ENCODE results near the gene SAMHD1. TPM values are rescaled to one million over a fixed set of nuclear protein-coding genes. Genes with fewer than 3 reads are reported as not detected.
"Not testable (repeated sequence)": the region's sequence is repeated elsewhere in the genome, so short reads cannot be mapped to it uniquely, and the experiment has no call there.

Gene SAMHD1
- total and polyA plus RNA-seq, 2 donors from 2014 or later, result 13.7 to 94.1 TPM

DNA sequence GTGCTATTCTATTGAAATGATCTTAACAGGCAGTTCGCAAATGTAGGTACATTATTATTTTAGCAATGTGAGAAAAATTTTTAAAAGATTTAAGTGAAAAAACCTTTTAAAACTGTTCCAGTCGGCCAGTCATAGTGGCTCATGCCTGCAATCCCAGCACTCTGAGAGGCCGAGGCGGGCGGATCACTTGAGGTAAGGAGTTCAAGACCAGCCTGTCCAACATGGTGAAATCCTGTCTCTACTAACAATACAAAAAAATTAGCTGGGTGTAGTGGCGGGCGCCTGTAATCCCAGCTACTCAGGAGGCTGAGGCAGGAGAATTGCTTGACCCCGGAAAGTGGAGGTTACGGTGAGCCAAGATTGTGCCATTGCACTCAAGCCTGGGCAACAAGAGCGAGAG is 45.9 kb downstream of the SAMHD1 start:
- H3K36me3 ChIP-seq (ENCODE audit: control insufficient read depth in 2 of 3, insufficient read depth in 3 of 3, low read length in 3 of 3); H3K4me3 ChIP-seq (ENCODE audit: low read length in 3 of 3); H3K27me3 ChIP-seq (ENCODE audit: control insufficient read depth, insufficient read depth, low read length); H3K9me3 ChIP-seq (ENCODE audit: control insufficient read depth in 2 of 3, insufficient read depth in 1 of 3, low read length in 3 of 3); H3K9ac ChIP-seq (ENCODE audit: low read length in 3 of 3); intact Hi-C loops (cut with DNase I); DNase-seq; H3K27ac ChIP-seq (ENCODE audit: low read depth in 2 of 2, low read length in 2 of 2); H3K4me1 ChIP-seq (ENCODE audit: control insufficient read depth in 2 of 3, insufficient read depth in 2 of 3, low read depth in 1 of 3, low read length in 3 of 3); FAIRE-seq: not testable (repeated sequence)

DNA sequence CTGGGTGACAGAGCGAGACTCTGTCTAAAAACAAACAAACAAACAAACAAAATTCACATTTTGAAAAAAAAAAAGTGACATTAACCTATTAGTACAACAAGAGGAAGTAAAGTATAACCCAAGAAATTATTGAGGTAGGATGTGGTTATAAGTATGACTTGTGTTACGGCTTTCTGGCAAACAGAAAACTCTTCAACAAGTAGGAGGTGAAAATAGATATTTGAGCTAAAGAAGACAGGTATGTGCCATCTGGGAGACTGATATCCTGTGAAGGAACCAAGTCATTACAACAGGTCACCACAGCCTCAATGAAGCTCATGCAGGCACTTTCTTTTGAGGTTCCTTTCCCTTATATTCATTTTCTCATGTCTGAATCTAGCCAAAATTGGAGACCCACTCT is 46.8 kb downstream of the SAMHD1 start:
- Histone ChIP-seq H3K36me3 (ENCODE audit: control insufficient read depth in 2 of 3, insufficient read depth in 3 of 3, low read length in 3 of 3) (peaks cover 0 to 5% (median 4%) of the 10 kb centered on the region in 3 donors), H3K27ac (ENCODE audit: low read depth in 2 of 2, low read length in 2 of 2) (no peak overlapping the region), H3K9ac (ENCODE audit: low read length in 3 of 3) (no peak overlapping the region), H3K9me3 (ENCODE audit: control insufficient read depth in 2 of 3, insufficient read depth in 1 of 3, low read length in 3 of 3) (no peaks in the 10 kb centered on the region), H3K4me3 (ENCODE audit: low read length in 3 of 3) (no peak overlapping the region), H3K4me1 (ENCODE audit: control insufficient read depth in 2 of 3, insufficient read depth in 2 of 3, low read depth in 1 of 3, low read length in 3 of 3) (no peaks in the 10 kb centered on the region), H3K27me3 (ENCODE audit: control insufficient read depth, insufficient read depth, low read length) (no peaks in the 10 kb centered on the region)
- no peak for FAIRE-seq
- intact Hi-C loops (cut with DNase I), result no loop called here
- DNase-seq, result no peak
- TF ChIP-seq, protein P1, sequence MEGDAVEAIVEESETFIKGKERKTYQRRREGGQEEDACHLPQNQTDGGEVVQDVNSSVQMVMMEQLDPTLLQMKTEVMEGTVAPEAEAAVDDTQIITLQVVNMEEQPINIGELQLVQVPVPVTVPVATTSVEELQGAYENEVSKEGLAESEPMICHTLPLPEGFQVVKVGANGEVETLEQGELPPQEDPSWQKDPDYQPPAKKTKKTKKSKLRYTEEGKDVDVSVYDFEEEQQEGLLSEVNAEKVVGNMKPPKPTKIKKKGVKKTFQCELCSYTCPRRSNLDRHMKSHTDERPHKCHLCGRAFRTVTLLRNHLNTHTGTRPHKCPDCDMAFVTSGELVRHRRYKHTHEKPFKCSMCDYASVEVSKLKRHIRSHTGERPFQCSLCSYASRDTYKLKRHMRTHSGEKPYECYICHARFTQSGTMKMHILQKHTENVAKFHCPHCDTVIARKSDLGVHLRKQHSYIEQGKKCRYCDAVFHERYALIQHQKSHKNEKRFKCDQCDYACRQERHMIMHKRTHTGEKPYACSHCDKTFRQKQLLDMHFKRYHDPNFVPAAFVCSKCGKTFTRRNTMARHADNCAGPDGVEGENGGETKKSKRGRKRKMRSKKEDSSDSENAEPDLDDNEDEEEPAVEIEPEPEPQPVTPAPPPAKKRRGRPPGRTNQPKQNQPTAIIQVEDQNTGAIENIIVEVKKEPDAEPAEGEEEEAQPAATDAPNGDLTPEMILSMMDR (IDR thresholded peaks at IDR 0.05; ENCODE audit: borderline replicate concordance, extremely low read depth, insufficient read depth), result no peak

DNA sequence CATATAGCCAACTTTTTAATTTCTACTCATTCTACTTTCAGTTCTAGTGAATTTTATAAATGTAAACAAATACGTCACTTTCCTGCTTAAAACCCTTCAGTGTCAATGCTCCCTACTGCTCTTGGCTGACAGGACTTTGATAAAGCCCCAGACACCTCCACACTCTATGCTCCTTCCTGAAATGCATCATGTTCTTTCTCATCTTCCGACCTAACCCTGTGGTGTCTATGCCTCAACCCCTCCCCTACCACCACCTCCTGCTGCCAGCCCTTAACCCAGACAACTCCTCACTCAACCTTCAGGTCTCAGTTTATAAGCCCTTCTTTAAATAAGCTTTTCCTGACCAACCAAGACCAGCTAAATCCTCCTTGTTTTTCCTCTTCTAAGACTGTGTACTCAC is 56.5 kb downstream of the SAMHD1 start:
- Histone ChIP-seq H3K9ac (ENCODE audit: low read length in 3 of 3) (no peak overlapping the region), H3K4me3 (ENCODE audit: low read length in 3 of 3) (no peak overlapping the region), H3K36me3 (ENCODE audit: control insufficient read depth in 2 of 3, insufficient read depth in 3 of 3, low read length in 3 of 3) (peaks cover 0 to 4% (median 3%) of the 10 kb centered on the region in 3 donors), H3K27ac (ENCODE audit: low read depth in 2 of 2, low read length in 2 of 2) (no peak overlapping the region), H3K9me3 (ENCODE audit: control insufficient read depth in 2 of 3, insufficient read depth in 1 of 3, low read length in 3 of 3) (no peaks in the 10 kb centered on the region), H3K4me1 (ENCODE audit: control insufficient read depth in 2 of 3, insufficient read depth in 2 of 3, low read depth in 1 of 3, low read length in 3 of 3) (no peaks in the 10 kb centered on the region), H3K27me3 (ENCODE audit: control insufficient read depth, insufficient read depth, low read length) (no peaks in the 10 kb centered on the region)
- no peak for FAIRE-seq
- TF ChIP-seq, protein P1 (IDR thresholded peaks at IDR 0.05; ENCODE audit: borderline replicate concordance, extremely low read depth, insufficient read depth), result no peak
- intact Hi-C loops (cut with DNase I), result no loop called here
- DNase-seq, result no peak

DNA sequence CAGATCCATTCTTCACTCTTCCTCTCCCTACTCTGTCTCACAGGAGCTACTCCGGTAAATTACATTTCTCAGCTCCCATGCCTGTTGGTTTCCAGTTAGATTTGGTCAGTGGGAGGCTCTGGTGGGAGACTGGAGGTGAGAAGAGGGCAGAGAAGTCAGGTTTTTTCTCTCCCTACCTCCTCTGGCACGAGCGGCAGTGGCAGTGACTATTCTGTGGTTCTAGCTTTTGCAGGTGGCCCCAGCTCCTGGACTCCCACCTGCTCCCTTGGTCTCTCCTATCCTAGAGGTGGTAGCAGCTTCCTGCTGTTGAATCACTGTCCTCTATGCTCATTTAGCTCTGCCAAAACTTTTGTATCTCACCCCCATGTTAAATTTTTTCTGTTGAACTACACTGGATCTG is 57.7 kb downstream of the SAMHD1 start:
- no peak overlapping the region for H3K27ac ChIP-seq (ENCODE audit: low read depth in 2 of 2, low read length in 2 of 2)
- DNase-seq (no peak), FAIRE-seq (no peak)
- TF ChIP-seq, protein P1 (IDR thresholded peaks at IDR 0.05; ENCODE audit: borderline replicate concordance, extremely low read depth, insufficient read depth), result no peak
- no peak overlapping the region for H3K4me3 ChIP-seq (ENCODE audit: low read length in 3 of 3)
- no peaks in the 10 kb centered on the region for H3K9me3 ChIP-seq (ENCODE audit: control insufficient read depth in 2 of 3, insufficient read depth in 1 of 3, low read length in 3 of 3)
- H3K36me3 ChIP-seq (ENCODE audit: control insufficient read depth in 2 of 3, insufficient read depth in 3 of 3, low read length in 3 of 3), result peaks cover 0 to 4% (median 3%) of the 10 kb centered on the region in 3 donors
- intact Hi-C loops (cut with DNase I), result no loop called here
- H3K4me1 ChIP-seq (ENCODE audit: control insufficient read depth in 2 of 3, insufficient read depth in 2 of 3, low read depth in 1 of 3, low read length in 3 of 3), result no peaks in the 10 kb centered on the region
- H3K27me3 ChIP-seq (ENCODE audit: control insufficient read depth, insufficient read depth, low read length), result no peaks in the 10 kb centered on the region
- H3K9ac ChIP-seq (ENCODE audit: low read length in 3 of 3), result no peak overlapping the region

Measured in kidney (tissue), 14 donors.